B cell (primary cell): ENCODE results near the gene RAB43.

ENCODE experiments used
- CTCF ChIP-seq: fragments of 200-600 bp; IDR thresholded peaks from one replicate; pipeline ENCODE4 v1.8.0; 2022; ENCODE audit warnings: antibody characterized with exemption, mild to moderate bottlenecking
- EZH2 ChIP-seq: IDR thresholded peaks from 2 replicates; pipeline ENCODE4 v1.6.1; 2012; ENCODE audit warnings: borderline replicate concordance, low read depth, mild to moderate bottlenecking, moderate library complexity, low read length; ENCODE audit not compliant: insufficient read depth, poor library complexity, severe bottlenecking

- TF ChIP-seq CTCF (no peak), EZH2 (no peak)
Measured at GRCh38 chr3:129052675-129053074, 68.9 kb downstream of the RAB43 start.
